Liver (tissue), 9 donors: ENCODE measurements around the gene DMP1. TPM values are rescaled to one million over a fixed set of nuclear protein-coding genes. Genes with fewer than 3 reads are reported as not detected.

Source experiments
- DNase-seq: peaks from one replicate; pipeline ENCODE4 v3.0.0-alpha.2; 2017; ENCODE audit warnings: low spot score
- H3K27ac ChIP-seq, 2 donors: one replicate each; pipeline ENCODE4 v1.7.0; 2013; ENCODE audit warnings: inconsistent platforms in 2 of 2, low read length in 2 of 2, control low read depth in 1 of 2, low read depth in 1 of 2, mild to moderate bottlenecking in 1 of 2
- H3K27me3 ChIP-seq, 4 donors: one replicate each; pipeline versions ENCODE4 v1.6.1 to v1.7.0; 2013; ENCODE audit warnings: low read length in 3 of 4, inconsistent platforms in 1 of 4, mild to moderate bottlenecking in 1 of 4, moderate library complexity in 1 of 4; ENCODE audit not compliant: control insufficient read depth in 4 of 4, insufficient read depth in 4 of 4
- H3K36me3 ChIP-seq, 4 donors: one replicate each; pipeline versions ENCODE4 v1.6.1 to v1.7.0; 2013; ENCODE audit warnings: low read length in 3 of 4, mild to moderate bottlenecking in 3 of 4, low read depth in 1 of 4, moderate library complexity in 1 of 4; ENCODE audit not compliant: control insufficient read depth in 4 of 4, insufficient read depth in 3 of 4
- H3K4me1 ChIP-seq, 4 donors: one replicate each; pipeline versions ENCODE4 v1.6.1 to v1.7.0; 2013; ENCODE audit warnings: low read length in 3 of 4, mild to moderate bottlenecking in 3 of 4, moderate library complexity in 1 of 4; ENCODE audit not compliant: control insufficient read depth in 4 of 4, insufficient read depth in 4 of 4
- H3K4me3 ChIP-seq, 3 donors: one replicate each; pipeline versions ENCODE4 v1.6.1 to v1.7.0; 2013; ENCODE audit warnings: low read length in 3 of 3, control low read depth in 1 of 3, low read depth in 1 of 3, mild to moderate bottlenecking in 1 of 3
- H3K9ac ChIP-seq, 2 donors: one replicate each; pipeline ENCODE4 v1.7.0; 2013; ENCODE audit warnings: low read length in 2 of 2, mild to moderate bottlenecking in 2 of 2, moderate library complexity in 2 of 2, control low read depth in 1 of 2, low read depth in 1 of 2
- H3K9me3 ChIP-seq, 4 donors: one replicate each; pipeline versions ENCODE4 v1.6.1 to v1.7.0; 2013; ENCODE audit warnings: low read length in 3 of 4; ENCODE audit not compliant: control insufficient read depth in 4 of 4
- ATF3 ChIP-seq: IDR thresholded peaks from 2 replicates; pipeline ENCODE4 v1.6.1; 2016; ENCODE audit warnings: antibody characterized with exemption
- EGR1 ChIP-seq, 2 donors: IDR thresholded peaks; 2 replicates each; pipeline ENCODE4 v1.6.1; 2016 to 2018; ENCODE audit warnings: antibody characterized with exemption in 2 of 2, low read depth in 2 of 2
- FOXA1 ChIP-seq: IDR thresholded peaks from 2 replicates; pipeline ENCODE4 v1.6.1; 2016; ENCODE audit warnings: antibody characterized with exemption
- HNF4G ChIP-seq: IDR thresholded peaks from 2 replicates; pipeline ENCODE4 v1.6.1; 2016; ENCODE audit warnings: antibody characterized with exemption
- JUND ChIP-seq, 2 donors: IDR thresholded peaks; 2 replicates each; pipeline ENCODE4 v1.6.1; 2016; ENCODE audit warnings: antibody characterized with exemption in 2 of 2
- MAX ChIP-seq: IDR thresholded peaks from 2 replicates; pipeline ENCODE4 v1.6.1; 2016; ENCODE audit warnings: antibody characterized with exemption
- NR2F2 ChIP-seq: IDR thresholded peaks from 2 replicates; pipeline ENCODE4 v1.6.1; 2016; ENCODE audit warnings: antibody characterized with exemption
- RAD21 ChIP-seq, 2 donors: IDR thresholded peaks; 2 replicates each; pipeline ENCODE4 v1.6.1; 2016; ENCODE audit warnings: antibody characterized with exemption in 2 of 2, mild to moderate bottlenecking in 2 of 2
- REST ChIP-seq: IDR thresholded peaks from 2 replicates; pipeline ENCODE4 v1.6.1; 2016; ENCODE audit warnings: antibody characterized with exemption, mild to moderate bottlenecking
- SP1 ChIP-seq: IDR thresholded peaks from 2 replicates; pipeline ENCODE4 v1.6.1; 2018; ENCODE audit warnings: antibody characterized with exemption, mild to moderate bottlenecking
- TAF1 ChIP-seq: conservative IDR thresholded peaks from 2 replicates; pipeline ENCODE4 v1.6.1; 2016; ENCODE audit warnings: antibody characterized with exemption, mild to moderate bottlenecking
- ZBTB33 ChIP-seq: IDR thresholded peaks from 2 replicates; pipeline ENCODE4 v1.6.1; 2016; ENCODE audit warnings: antibody characterized with exemption
- WGBS: extraction: QIAGEN DNeasy Blood & Tissue Kit; methylation state at CpG from one replicate; pipeline ENCODE4 v1.1.7; 2013; 5-methylcytosine and 5-hydroxymethylcytosine counted together
- polyA plus RNA-seq, 2 donors: library from polyadenylated mRNA; stranded (reverse) in 1 of 2; unstranded in 1 of 2; fragments of 200-250 nt in 1 of 2; fragments of >200 nt in 1 of 2; fragmentation: Nextera tagmentation in 1 of 2; extraction: Ambion mirVana in 1 of 2; gene quantifications; one replicate each; pipeline versions ENCODE4 v1.2.1 to v1.2.3, GENCODE V29; 2013 to 2015
- total RNA-seq, 2 donors: library from RNA; depleted of rRNA; stranded (reverse); fragments of >200 nt; gene quantifications; one replicate each; pipeline ENCODE4 v1.2.3, GENCODE V29; 2014
- donor health status: healthy.
- donor health status: healthy.
- donor health status: healthy.
- donor health status: healthy.
- donor health status: healthy.

DMP1 gene
- total and polyA plus RNA-seq, 4 donors = not detected

GRCh38 chr4:87659247-87659931 lies 9.3 kb downstream of the DMP1 start:
- no peak for DNase-seq
- 80% methylated on average over 3 of the region's 3 CpGs for WGBS

GRCh38 chr4:87662871-87663270 lies 12.8 kb downstream of the DMP1 start:
- H3K9me3 ChIP-seq = no peaks in the 10 kb centered on the region
- no peaks in the 10 kb centered on the region for H3K36me3 ChIP-seq
- H3K9ac ChIP-seq = no peak overlapping the region
- TF ChIP-seq TAF1 = no peak
- no peak for TF ChIP-seq ZBTB33
- TF ChIP-seq JUND (IDR thresholded peaks at IDR 0.05) = no peak
- TF ChIP-seq SP1 = no peak
- no peak for TF ChIP-seq REST
- TF ChIP-seq NR2F2 = no peak
- no peak for TF ChIP-seq HNF4G
- TF ChIP-seq FOXA1 = no peak
- no peak for TF ChIP-seq EGR1 (IDR thresholded peaks at IDR 0.05; ENCODE audit: low read depth in 2 of 2)
- TF ChIP-seq RAD21 (IDR thresholded peaks at IDR 0.05) = no peak
- H3K27me3 ChIP-seq = peaks cover 0 to 4% (median 0%) of the 10 kb centered on the region in 4 donors
- no peaks in the 10 kb centered on the region for H3K4me1 ChIP-seq
- DNase-seq = no peak
- H3K4me3 ChIP-seq = no peak overlapping the region
- H3K27ac ChIP-seq = no peak overlapping the region
- 85% methylated on average over 9 of the region's 9 CpGs for WGBS

More at GRCh38 chr4:87659247-87659931, 9.3 kb downstream of the DMP1 start:
- H3K4me3 ChIP-seq = no peak overlapping the region
- no peaks in the 10 kb centered on the region for H3K4me1 ChIP-seq
- H3K36me3 ChIP-seq = no peaks in the 10 kb centered on the region
- no peak for TF ChIP-seq ZBTB33
- TF ChIP-seq NR2F2 = no peak
- TF ChIP-seq MAX = no peak
- no peak for TF ChIP-seq ATF3
- no peak overlapping the region for H3K27ac ChIP-seq
- H3K9ac ChIP-seq = no peak overlapping the region
- H3K27me3 ChIP-seq = peaks cover 0 to 4% (median 0%) of the 10 kb centered on the region in 4 donors
- no peaks in the 10 kb centered on the region for H3K9me3 ChIP-seq
